HEK293 (cell line): Measurements from ENCODE around the gene SNRPD2.

Source experiments
- EGR2 ChIP-seq: fragments of 450-650 bp; formaldehyde crosslinking; IDR thresholded peaks from 2 replicates; pipeline ENCODE4 v1.5.1; 2016; ENCODE audit warnings: low read depth, missing biosample characterization, missing genetic modification characterization
- KLF17 ChIP-seq: fragments of 450-650 bp; formaldehyde crosslinking; IDR thresholded peaks from 2 replicates; pipeline ENCODE4 v1.5.1; 2016; ENCODE audit warnings: missing biosample characterization, missing genetic modification characterization
- KLF8 ChIP-seq: fragments of 450-650 bp; formaldehyde crosslinking; IDR thresholded peaks from 2 replicates; pipeline ENCODE4 v1.5.1; 2016; ENCODE audit warnings: missing biosample characterization, missing genetic modification characterization
- KLF9 ChIP-seq: fragments of 450-650 bp; formaldehyde crosslinking; IDR thresholded peaks from 2 replicates; pipeline ENCODE4 v1.5.1; 2016; ENCODE audit warnings: missing biosample characterization, missing genetic modification characterization, low read depth
- SP2 ChIP-seq: fragments of 450-650 bp; formaldehyde crosslinking; IDR thresholded peaks from 2 replicates; pipeline ENCODE4 v1.5.1; 2016; ENCODE audit warnings: missing biosample characterization, missing genetic modification characterization
- ZBTB11 ChIP-seq: fragments of 450-650 bp; formaldehyde crosslinking; conservative IDR thresholded peaks from 2 replicates; pipeline ENCODE4 v1.5.1; 2016; ENCODE audit warnings: low read depth, missing biosample characterization, missing genetic modification characterization
- ZBTB17 ChIP-seq: fragments of 450-650 bp; formaldehyde crosslinking; IDR thresholded peaks from 2 replicates; pipeline ENCODE4 v1.5.1; 2016; ENCODE audit warnings: missing biosample characterization, missing genetic modification characterization
- ZBTB20 ChIP-seq: fragments of 450-650 bp; formaldehyde crosslinking; IDR thresholded peaks from 2 replicates; pipeline ENCODE4 v1.5.1; 2016; ENCODE audit warnings: missing biosample characterization, missing genetic modification characterization
- ZBTB26 ChIP-seq: fragments of 450-650 bp; formaldehyde crosslinking; optimal IDR thresholded peaks from 2 replicates; pipeline ENCODE3; 2016; ENCODE audit warnings: missing biosample characterization, mild to moderate bottlenecking, missing genetic modification characterization
- ZBTB48 ChIP-seq: fragments of 450-650 bp; formaldehyde crosslinking; IDR thresholded peaks from 2 replicates; pipeline ENCODE4 v1.5.1; 2016; ENCODE audit warnings: missing biosample characterization, missing genetic modification characterization
- ZBTB6 ChIP-seq: fragments of 450-650 bp; formaldehyde crosslinking; IDR thresholded peaks from 2 replicates; pipeline ENCODE4 v1.5.1; 2017; ENCODE audit warnings: missing biosample characterization, missing genetic modification characterization
- ZEB2 ChIP-seq: fragments of 450-650 bp; formaldehyde crosslinking; IDR thresholded peaks from 2 replicates; pipeline ENCODE4 v1.5.1; 2016; ENCODE audit warnings: missing biosample characterization, missing genetic modification characterization
- ZFP3 ChIP-seq: fragments of 450-650 bp; formaldehyde crosslinking; IDR thresholded peaks from 2 replicates; pipeline ENCODE4 v1.5.1; 2016; ENCODE audit warnings: low read depth, missing biosample characterization, missing genetic modification characterization
- ZFP37 ChIP-seq: fragments of 450-650 bp; formaldehyde crosslinking; IDR thresholded peaks from 2 replicates; pipeline ENCODE4 v1.5.1; 2016; ENCODE audit warnings: missing biosample characterization, missing genetic modification characterization
- ZFP69B ChIP-seq: fragments of 450-650 bp; formaldehyde crosslinking; IDR thresholded peaks from 2 replicates; pipeline ENCODE4 v1.5.1; 2016; ENCODE audit warnings: missing biosample characterization, missing genetic modification characterization
- ZIC2 ChIP-seq: fragments of 450-650 bp; formaldehyde crosslinking; IDR thresholded peaks from 2 replicates; pipeline ENCODE4 v1.5.1; 2016; ENCODE audit warnings: missing biosample characterization, missing genetic modification characterization
- ZNF19 ChIP-seq: fragments of 450-650 bp; formaldehyde crosslinking; IDR thresholded peaks from 2 replicates; pipeline ENCODE4; 2016; ENCODE audit warnings: missing biosample characterization, missing genetic modification characterization, low read depth
- ZNF324 ChIP-seq: fragments of 450-650 bp; formaldehyde crosslinking; IDR thresholded peaks from 2 replicates; pipeline ENCODE4 v1.5.1; 2016; ENCODE audit warnings: missing biosample characterization, missing genetic modification characterization
- ZNF335 ChIP-seq: fragments of 450-650 bp; formaldehyde crosslinking; conservative IDR thresholded peaks from 2 replicates; pipeline ENCODE4 v1.5.1; 2016; ENCODE audit warnings: missing biosample characterization, missing genetic modification characterization
- ZNF362 ChIP-seq: fragments of 450-650 bp; formaldehyde crosslinking; IDR thresholded peaks from 2 replicates; pipeline ENCODE4 v1.5.1; 2016; ENCODE audit warnings: missing biosample characterization, missing genetic modification characterization
- ZNF366 ChIP-seq: fragments of 450-650 bp; formaldehyde crosslinking; conservative IDR thresholded peaks from 2 replicates; pipeline ENCODE4 v1.5.1; 2016; ENCODE audit warnings: missing biosample characterization, missing genetic modification characterization
- ZNF501 ChIP-seq: fragments of 450-650 bp; formaldehyde crosslinking; IDR thresholded peaks from 2 replicates; pipeline ENCODE4 v1.5.1; 2016; ENCODE audit warnings: missing biosample characterization, missing genetic modification characterization
- ZNF530 ChIP-seq: fragments of 450-650 bp; formaldehyde crosslinking; IDR thresholded peaks from 2 replicates; pipeline ENCODE4 v1.5.1; 2016; ENCODE audit warnings: low read depth, missing biosample characterization, missing genetic modification characterization
- ZNF558 ChIP-seq: fragments of 450-650 bp; formaldehyde crosslinking; IDR thresholded peaks from 2 replicates; pipeline ENCODE4 v1.5.1; 2016; ENCODE audit warnings: missing biosample characterization, missing genetic modification characterization
- ZNF596 ChIP-seq: fragments of 450-650 bp; IDR thresholded peaks from 2 replicates; pipeline ENCODE4 v1.5.0; 2018; ENCODE audit warnings: missing biosample characterization, mild to moderate bottlenecking, missing genetic modification characterization, moderate library complexity
- ZNF600 ChIP-seq: fragments of 450-650 bp; formaldehyde crosslinking; IDR thresholded peaks from 2 replicates; pipeline ENCODE4 v1.5.1; 2016; ENCODE audit warnings: missing biosample characterization, missing genetic modification characterization
- ZNF670 ChIP-seq: fragments of 450-650 bp; formaldehyde crosslinking; IDR thresholded peaks from 2 replicates; pipeline ENCODE4 v1.5.1; 2016; ENCODE audit warnings: missing biosample characterization, missing genetic modification characterization, low read depth

The SNRPD2 gene

GRCh38 chr19:45730368-45731288, 38.9 kb upstream of the SNRPD2 start, which contains the start of gene FBXO46 (continued):
- TF ChIP-seq ZBTB26 (tag by site-specific recombination) (peak; percentile 78), EGR2 (tag by site-specific recombination) (peak; percentile 52), ZNF362 (tag by site-specific recombination) (peak; percentile 73; the same call in 1 of the 2 replicates), ZNF335 (tag by site-specific recombination) (peak; percentile 96), ZNF501 (tag by site-specific recombination) (peak; percentile 73; the same call in 1 of the 2 replicates), ZBTB17 (peak; percentile 99), KLF8 (tag by site-specific recombination) (peak; percentile 77), ZNF670 (tag by site-specific recombination) (no peak), ZNF530 (tag by site-specific recombination) (no peak), ZNF600 (tag by site-specific recombination) (0 out of 2 replicates have a peak, but pooled peaks have one; percentile 63), SP2 (tag by site-specific recombination) (peak; percentile 59), ZEB2 (tag by site-specific recombination) (peak; percentile 15; the same call in 1 of the 2 replicates), ZFP37 (tag by site-specific recombination) (peak; percentile 35; the same call in 1 of the 2 replicates), ZIC2 (tag by site-specific recombination) (peak; percentile 62; the same call in 1 of the 2 replicates), KLF9 (tag by site-specific recombination) (0 out of 2 replicates have a peak, but pooled peaks have one; percentile 36), ZBTB20 (peak; percentile 93), ZBTB6 (peak; percentile 65; the same call in 1 of the 2 replicates), ZFP3 (no peak), ZBTB48 (peak; percentile 80), ZFP69B (tag by site-specific recombination) (0 out of 2 replicates have a peak, but pooled peaks have one; percentile 37), ZNF596 (tag by site-specific recombination) (no peak), ZNF558 (tag by site-specific recombination) (no peak), ZNF19 (tag by site-specific recombination) (0 out of 2 replicates have a peak, but pooled peaks have one; percentile 9), ZBTB11 (tag by site-specific recombination) (peak; percentile 93), ZNF324 (0 out of 2 replicates have a peak, but pooled peaks have one; percentile 33), KLF17 (no peak), ZNF366 (tag by site-specific recombination) (peak; percentile 91)
